GM15510 (cell line): ENCODE measurements around the gene SANBR.
A peak's percentile ranks its signal among the peaks of the same experiment; 100 is the strongest.

Experiments
- POLR2A ChIP-seq: IDR thresholded peaks from 3 replicates; pipeline ENCODE4 v1.6.1; 2011; ENCODE audit warnings: borderline replicate concordance; ENCODE audit not compliant: insufficient read length; ENCODE audit errors: extremely low read depth

The SANBR gene

DNA sequence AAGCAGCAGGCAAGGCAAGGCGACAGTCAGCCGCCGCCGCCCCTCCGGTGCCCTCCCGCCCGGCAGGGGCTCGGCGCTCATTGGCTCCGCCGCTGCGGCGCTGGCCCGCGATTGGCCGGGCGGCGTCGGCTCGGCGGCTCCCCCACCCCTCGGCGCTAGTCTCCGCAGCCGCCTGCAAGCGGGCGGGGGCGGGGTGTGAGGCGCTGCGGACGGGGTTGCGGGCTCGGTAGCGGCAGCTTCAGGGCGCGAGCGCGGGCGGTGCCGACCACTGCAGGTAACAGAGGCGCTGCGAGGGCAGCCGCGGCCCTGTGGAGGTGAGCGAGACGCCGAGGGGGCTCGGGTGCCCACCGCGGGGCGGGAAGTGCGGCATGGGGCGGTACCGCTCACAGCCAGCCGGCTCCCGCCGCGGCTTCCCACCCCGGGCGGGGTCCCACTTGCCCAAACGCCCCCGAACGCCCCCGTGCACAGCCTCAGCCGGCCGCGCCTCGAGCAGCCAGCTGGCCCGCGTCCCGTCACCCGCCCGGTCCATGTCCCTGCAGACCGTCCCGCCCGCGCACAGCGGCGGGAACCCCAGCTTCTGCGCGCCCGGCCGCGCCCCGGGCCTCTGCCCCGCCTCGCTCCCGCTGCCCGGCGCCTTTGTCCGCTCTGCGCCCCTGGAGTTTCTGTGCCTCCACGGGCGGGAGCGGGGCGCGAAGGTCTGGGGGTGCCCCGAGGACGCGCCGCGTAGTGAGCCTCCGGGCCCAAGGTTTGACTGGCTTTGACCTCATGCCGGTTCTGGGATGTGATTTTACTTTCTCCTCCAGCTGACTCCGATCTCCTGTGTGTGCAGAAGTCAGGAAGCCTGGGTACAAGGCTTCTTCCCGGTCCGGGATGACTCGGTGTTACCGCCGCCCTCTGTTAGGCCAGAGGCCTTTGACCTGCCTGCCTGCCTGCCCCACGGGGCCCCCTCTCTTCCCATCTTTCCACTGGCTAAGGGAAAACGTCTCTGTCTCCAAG, at the start of gene SANBR:
TSS of gene SANBR (plus strand) at position 158 of the 996 bp plus-strand sequence. CDS start 4,480 bp downstream, outside the sequence.
- peak; percentile 62 for TF ChIP-seq POLR2A

DNA sequence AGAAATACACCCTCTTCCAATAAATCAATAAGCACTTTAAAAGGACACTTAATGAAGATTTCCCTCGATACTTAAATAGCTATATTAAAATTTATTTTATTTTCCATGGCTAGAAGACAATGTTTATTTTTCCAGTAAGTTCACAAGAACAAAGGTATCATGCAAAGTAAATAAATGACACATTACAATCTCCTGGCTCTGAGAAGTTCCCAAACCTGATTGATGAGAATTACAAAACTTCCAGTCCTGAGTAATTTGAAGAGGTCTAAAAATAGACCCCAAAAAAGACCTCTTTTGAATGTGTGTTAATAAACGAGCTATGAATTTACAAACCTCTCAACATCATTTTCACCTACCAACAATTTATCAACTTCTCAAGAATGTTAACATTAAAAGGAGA, 49.7 kb upstream of the SANBR start:
- no peak for TF ChIP-seq POLR2A

- no peak for TF ChIP-seq POLR2A
Observed at GRCh38 chr2:61016392-61017002, 49.2 kb upstream of the SANBR start.

GRCh38 chr2:61017003-61017555, 48.6 kb upstream of the SANBR start:
- TF ChIP-seq POLR2A = peak; percentile 48

- peak; percentile 58 for TF ChIP-seq POLR2A
Observed at GRCh38 chr2:61017556-61018317, 47.9 kb upstream of the SANBR start, which contains the start of the genes PEX13 and PUS10. PEX13 (plus strand) TSS chr2:61017720; CDS start chr2:61017760, 40 bp downstream. PUS10 (minus strand) TSS chr2:61018255; CDS start chr2:61011890, 6,365 bp downstream.

GRCh38 chr2:61018318-61018755, 47.3 kb upstream of the SANBR start:
- TF ChIP-seq POLR2A = no peak

DNA sequence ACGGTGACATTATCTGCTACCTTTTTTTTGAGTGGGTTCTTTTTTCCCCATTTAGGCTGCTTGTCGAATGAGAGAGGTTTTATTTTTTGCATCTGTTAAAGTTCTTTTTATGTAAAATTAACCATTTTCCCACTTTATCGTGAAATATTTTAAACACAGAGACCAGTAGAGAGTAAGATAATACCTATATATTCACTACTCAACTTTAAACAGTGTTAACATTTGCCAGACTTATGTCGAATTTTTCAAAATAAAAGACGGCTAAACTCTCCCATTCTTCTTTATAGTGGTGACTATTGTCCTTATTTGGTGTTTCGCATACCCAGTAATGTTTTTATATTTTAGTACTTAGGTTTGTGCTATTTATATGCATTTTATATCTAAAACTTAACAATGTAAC, 46.9 kb upstream of the SANBR start:
- no peak for TF ChIP-seq POLR2A

DNA sequence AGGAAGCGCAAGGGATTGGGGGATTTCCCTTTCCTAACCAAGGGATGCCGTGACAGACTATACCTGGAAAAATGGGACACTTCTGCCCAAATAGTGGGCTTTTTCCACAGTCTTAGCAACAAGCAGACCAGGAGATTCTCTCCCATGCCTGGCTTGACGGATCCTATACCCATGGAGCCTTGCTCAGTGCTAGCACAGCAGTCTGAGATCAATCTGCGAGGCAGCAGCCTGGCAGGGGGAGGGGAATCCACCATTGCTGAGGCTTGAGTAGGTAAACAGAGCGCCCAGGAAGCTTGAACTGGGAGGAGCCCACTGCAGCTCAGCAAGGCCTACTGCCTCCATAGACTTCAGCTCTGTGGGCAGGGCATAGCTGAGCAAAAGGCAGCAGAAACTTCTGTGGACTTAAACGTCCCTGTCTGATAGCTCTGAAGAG, 44.4 kb upstream of the SANBR start:
- no peak for TF ChIP-seq POLR2A

GRCh38 chr2:61023670-61024069, 42.0 kb upstream of the SANBR start:
- TF ChIP-seq POLR2A = no peak

DNA sequence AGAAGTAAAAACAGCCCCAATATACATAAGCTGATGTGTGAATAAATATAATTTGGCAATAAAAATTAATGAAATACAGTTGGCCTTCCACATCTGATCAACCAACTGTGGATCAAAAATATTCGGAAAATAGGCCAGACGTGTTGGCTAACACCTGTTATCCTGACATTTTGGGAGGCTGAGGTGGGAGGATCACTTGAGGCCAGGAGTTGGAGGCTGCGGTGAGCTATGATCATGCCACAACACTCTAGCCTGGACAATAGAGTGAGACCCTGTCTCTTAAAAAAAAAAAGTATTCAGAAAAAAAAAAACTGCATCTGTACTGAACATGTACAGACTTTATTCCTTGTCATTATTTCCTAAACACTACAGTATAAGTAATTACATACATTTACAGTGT, 36.1 kb upstream of the SANBR start:
- no peak for TF ChIP-seq POLR2A

DNA sequence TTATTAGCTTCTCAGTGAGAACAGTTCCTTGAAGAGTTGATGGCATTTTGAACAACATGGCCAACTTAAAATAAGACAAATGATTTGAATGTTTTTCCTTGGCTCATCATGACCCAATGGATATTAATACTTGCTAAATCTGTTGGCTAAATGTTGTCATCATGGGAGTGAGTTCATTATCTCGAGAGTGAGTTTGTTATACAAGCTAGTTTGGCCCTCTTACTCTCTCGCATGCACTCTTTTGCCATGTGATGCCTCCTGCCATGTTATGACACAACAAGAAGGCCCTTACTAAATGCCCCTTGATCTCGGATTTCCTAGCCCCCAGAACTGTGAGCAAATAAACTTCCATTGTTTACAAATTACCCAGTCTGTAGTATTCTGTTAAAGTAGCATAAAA, 22.9 kb upstream of the SANBR start:
- no peak for TF ChIP-seq POLR2A

DNA sequence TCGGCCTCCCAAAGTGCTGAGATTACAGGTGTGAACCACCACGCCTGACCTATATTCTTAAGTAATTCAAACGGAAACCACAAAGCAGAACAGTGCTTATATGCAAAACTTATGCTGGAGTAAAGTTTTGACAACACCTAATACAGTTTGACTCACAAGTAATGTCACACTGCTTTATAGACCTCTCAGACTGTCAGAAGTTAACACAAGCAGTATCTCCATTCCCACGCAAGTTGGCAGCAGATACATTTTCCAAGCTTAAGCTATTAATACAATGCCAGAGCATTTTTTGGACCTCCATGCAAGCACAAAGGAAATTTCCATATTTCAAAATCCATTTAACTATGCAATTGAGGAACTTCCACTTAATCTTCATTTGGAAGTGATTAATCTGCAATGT, 21.0 kb upstream of the SANBR start:
- TF ChIP-seq POLR2A = no peak

DNA sequence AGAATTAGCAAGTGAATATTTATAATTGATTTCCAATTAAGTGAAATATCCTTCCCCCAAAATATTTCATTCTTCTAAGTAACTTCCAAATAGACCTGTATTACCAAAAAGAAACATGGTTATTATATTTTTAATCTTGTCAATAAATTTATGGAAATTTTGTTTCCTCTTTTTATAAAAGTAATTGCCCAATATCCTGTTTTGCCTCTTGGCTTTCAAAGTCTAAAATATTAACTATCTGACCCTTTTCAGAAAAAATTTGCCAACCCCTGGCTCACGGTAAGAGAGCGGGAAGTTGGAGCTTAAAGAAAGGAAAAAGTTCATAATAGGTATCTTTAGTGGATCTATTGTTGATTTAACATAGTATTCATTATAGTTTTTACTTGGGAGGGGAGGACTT, 20.4 kb upstream of the SANBR start:
- no peak for TF ChIP-seq POLR2A

DNA sequence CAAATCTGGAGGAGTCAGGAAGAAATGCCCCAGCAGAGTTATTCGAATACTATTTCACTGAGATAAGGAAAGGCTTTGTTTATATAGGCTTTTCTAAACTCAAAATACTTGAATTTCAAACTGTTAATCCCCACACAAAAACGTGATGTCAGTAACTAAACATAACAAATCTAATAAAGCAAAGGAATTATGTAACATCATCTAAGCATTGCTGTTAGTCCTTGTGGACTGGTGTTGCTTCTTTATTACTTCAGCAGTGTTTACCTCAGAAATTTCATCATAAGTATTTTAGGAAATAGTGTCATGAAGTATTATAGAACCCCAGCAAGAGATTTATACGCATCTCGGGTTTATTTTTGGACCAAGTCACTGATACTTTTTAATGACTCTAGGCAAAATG, 19.7 kb upstream of the SANBR start:
- TF ChIP-seq POLR2A = no peak
